ENCODE data around the gene MAFF.
A peak's percentile ranks its signal among the peaks of the same experiment; 100 is the strongest.
"Not testable (repeated sequence)": the region's sequence is repeated elsewhere in the genome, so short reads cannot be mapped to it uniquely, and the experiment has no call there.

The MAFF gene

DNA sequence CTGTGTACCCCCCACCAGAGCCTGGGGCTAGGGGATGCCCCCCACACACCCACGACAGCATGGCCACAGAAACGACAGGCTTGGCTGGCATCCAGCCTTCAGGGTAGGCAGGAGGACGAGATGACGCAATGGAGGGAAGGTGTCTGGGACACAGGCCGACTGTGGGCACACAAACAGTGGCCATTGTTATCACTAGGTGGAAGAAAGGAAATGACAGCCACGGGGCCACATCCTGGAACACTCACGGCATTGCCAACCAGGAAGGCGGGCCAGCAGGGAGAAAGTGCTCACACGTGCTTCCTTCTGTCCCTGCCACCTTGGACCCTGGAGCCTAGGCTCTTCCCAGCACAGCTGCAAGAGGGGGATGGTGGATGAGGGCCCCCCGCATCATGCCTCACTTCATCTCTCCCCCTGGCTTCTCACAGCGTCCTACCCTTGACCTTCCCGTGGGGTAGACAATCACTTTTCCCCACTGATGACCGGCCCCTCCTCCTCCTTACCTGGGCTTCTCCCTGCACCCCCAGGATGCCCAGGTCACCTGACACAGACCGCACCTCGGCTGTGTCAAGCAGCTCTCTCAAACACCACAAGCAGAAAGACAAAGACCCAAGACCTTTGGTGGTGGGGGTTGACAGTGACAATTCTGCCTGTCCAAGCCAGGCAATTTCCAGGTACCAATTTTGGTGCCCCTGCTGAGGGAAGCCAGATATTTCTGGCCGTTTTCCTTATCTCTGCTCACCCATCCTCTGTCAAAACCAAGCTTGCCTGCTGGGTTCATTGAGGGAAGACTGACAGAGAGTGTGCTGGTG is 28.8 kb upstream of the MAFF start:
- no peak overlapping the region for H3K4me3 ChIP-seq (replicated peaks; ENCODE audit: low read depth, low read length)
- TF ChIP-seq, protein P1, sequence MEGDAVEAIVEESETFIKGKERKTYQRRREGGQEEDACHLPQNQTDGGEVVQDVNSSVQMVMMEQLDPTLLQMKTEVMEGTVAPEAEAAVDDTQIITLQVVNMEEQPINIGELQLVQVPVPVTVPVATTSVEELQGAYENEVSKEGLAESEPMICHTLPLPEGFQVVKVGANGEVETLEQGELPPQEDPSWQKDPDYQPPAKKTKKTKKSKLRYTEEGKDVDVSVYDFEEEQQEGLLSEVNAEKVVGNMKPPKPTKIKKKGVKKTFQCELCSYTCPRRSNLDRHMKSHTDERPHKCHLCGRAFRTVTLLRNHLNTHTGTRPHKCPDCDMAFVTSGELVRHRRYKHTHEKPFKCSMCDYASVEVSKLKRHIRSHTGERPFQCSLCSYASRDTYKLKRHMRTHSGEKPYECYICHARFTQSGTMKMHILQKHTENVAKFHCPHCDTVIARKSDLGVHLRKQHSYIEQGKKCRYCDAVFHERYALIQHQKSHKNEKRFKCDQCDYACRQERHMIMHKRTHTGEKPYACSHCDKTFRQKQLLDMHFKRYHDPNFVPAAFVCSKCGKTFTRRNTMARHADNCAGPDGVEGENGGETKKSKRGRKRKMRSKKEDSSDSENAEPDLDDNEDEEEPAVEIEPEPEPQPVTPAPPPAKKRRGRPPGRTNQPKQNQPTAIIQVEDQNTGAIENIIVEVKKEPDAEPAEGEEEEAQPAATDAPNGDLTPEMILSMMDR (IDR thresholded peaks at IDR 0.05; ENCODE audit: low read depth, low read length, missing control alignments): no peak
- DNase-seq (ENCODE audit: extremely low read depth, low read depth): no peak

DNA sequence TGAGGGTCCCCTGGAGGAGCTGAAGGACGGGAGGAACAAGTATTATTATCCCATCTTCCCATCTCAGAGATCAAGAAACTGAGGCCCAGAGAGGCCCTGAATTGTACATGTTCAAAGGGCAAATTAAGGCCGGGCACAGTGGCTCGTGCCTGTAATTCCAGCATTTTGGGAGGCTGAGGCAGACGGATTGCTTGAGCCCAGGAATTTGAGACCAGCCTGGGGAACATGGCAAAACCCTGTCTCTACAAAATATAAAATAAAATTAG is 28.2 kb upstream of the MAFF start:
- no peak for DNase-seq (ENCODE audit: extremely low read depth, low read depth)
- H3K4me3 ChIP-seq (replicated peaks; ENCODE audit: low read depth, low read length): no peak overlapping the region
- TF ChIP-seq, protein P1 (IDR thresholded peaks at IDR 0.05; ENCODE audit: low read depth, low read length, missing control alignments): no peak

DNA sequence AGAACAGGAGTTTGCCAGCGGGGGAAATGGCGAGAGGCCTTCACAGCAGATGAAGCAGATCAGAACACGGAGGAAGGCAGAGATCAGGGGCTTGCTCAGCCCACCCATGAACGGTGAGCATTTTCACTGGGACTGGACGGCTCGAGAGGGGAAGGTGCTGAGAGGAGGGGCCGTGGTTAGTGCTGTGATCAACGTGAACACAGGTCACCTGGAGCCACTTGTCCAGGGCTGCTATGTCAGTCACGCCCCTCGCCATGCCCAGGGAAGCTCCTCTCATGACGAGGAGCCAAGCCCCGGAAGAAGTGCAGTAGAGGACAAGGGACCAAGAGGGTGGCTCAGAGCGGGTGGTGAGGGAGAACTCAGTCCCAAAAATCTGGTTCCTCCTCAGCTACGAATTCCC is 27.2 kb upstream of the MAFF start:
- DNase-seq (ENCODE audit: extremely low read depth, low read depth): no peak
- no peak overlapping the region for H3K4me3 ChIP-seq (replicated peaks; ENCODE audit: low read depth, low read length)
- TF ChIP-seq, protein P1 (IDR thresholded peaks at IDR 0.05; ENCODE audit: low read depth, low read length, missing control alignments): no peak

DNA sequence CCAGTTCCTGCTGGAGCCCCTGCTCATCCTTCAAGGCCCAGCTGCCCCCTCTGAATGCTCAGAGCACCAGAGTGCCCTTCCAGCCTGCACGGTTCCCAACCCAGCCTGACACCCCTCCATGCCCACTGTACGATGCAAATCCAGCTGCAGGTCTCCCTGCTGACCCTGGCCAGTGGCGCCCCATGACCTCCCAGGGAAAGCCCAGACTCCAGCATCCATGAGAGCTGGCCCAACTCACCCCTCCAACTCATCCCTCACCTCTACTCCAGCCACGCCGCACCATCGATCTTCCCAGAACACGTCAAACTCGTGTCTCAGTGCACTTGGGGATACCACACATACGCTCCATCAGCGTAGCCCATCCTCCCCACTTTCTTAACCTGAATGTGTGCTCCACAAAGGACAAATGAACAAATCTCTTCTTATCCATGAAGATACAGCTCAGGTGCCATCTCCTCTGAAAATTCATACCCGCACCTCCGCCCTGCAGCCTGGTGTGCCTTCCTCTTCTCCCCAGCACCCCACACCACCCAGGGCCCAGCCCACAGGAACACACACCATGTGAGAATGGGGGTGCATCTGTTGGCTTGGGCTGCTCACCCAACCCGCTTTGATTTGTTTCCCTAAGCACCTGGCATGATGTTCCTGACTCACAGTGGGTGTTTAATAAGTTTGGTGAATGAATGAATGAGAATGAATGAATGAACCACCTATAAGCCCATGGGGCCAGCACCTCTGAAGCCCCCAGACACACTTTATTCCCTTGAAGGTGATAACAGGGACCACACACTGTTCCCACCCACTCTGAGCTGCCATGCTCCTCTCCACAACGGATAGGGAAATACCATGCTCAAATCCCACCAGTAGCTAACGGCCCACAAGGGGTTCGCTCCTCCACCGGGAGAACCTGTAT is 26.3 kb upstream of the MAFF start:
- TF ChIP-seq, protein P1 (IDR thresholded peaks at IDR 0.05; ENCODE audit: low read depth, low read length, missing control alignments): no peak
- DNase-seq (ENCODE audit: extremely low read depth, low read depth): no peak
- no peak overlapping the region for H3K4me3 ChIP-seq (replicated peaks; ENCODE audit: low read depth, low read length)

DNA sequence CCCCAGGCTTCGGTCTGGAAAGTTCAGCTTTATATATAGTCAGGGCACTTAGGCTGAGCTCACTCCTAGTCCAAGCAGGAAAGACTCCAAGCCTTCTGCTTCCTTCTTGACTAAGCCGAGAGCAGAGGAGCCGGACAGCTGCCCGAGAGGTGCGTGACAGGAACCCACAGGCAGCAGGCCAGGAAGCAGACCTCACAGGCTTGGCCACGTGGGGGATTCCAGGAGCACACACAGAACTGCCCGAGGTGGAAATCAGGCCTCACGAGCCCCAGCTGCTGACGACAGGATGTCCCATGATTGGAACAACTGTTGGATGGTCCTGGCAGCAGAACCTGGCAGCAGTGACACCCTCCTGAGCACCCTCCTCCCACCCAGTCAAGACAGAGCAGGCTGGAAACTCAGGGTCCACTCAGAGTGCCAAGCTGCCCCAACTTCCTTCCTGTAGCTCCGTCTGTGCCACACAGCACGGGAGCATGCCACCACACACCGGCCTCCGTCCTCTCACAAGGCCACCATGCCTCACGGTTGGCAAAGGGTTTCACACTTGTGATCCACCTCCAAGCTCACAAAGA is 25.5 kb upstream of the MAFF start:
- no peak overlapping the region for H3K4me3 ChIP-seq (replicated peaks; ENCODE audit: low read depth, low read length)
- DNase-seq (ENCODE audit: extremely low read depth, low read depth): peak; percentile 66
- TF ChIP-seq, protein P1 (IDR thresholded peaks at IDR 0.05; ENCODE audit: low read depth, low read length, missing control alignments): no peak

DNA sequence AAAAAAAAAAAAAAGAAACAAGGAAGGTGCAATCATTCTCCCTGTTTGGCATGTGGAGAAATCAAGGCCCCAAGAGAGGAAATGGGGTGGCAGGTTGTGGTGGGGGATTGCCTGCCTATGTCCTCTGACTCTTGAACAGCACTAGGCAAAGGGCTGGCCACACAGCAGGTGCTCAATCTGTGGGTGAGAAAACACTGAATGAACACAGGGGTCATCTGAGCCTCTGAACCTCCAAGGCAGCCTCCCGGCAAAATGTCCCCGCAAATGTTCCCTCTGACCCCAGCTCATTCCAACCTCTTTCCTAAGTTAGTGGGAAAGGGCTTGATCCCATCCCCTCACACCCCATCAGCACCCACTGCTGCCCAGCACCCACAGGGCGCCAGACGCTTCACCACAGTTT is 24.8 kb upstream of the MAFF start:
- no peak overlapping the region for H3K4me3 ChIP-seq (replicated peaks; ENCODE audit: low read depth, low read length)
- no peak for DNase-seq (ENCODE audit: extremely low read depth, low read depth)
- TF ChIP-seq, protein P1 (IDR thresholded peaks at IDR 0.05; ENCODE audit: low read depth, low read length, missing control alignments): no peak

DNA sequence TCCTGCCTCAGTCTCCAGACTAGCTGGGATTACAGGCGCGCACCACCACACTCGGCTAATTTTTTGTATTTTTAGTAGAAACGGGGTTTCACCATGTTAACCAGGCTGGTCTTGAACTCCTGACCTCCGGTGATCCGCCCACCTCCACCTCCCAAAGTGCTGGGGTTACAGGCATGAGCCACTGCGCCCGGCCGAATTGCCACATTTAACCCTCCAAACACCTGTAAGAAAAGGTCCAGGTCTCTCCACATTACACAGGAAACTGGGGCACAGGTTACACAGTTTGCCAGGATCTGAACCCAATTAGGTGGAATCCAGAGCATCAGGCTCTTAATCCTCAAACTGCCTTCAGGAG is 24.2 kb upstream of the MAFF start:
- H3K4me3 ChIP-seq (replicated peaks; ENCODE audit: low read depth, low read length); DNase-seq (ENCODE audit: extremely low read depth, low read depth): not testable (repeated sequence)
